Endometrial microvascular endothelial cells (primary cell): ENCODE measurements around the gene CCL22. TPM values are rescaled to one million over a fixed set of nuclear protein-coding genes. Genes with fewer than 3 reads are reported as not detected.

Experiments used
- in situ Hi-C: cut with HindIII; loops from 2 replicates; pipeline ENCODE4 v1.10.0; 2017; ENCODE audit warnings: low sequenced_read_pairs, low pct_unique_long_range_greater_than_20kb; ENCODE audit errors: inconsistent ontology term
- total RNA-seq: library from RNA; depleted of rRNA; stranded (reverse); fragments of >200 nt; gene quantifications from one replicate; pipeline ENCODE4 v1.2.3, GENCODE V29; 2015; ENCODE audit errors: inconsistent ontology term

CCL22 gene
- total RNA-seq, 1 donor from 2014 or later = not detected

DNA sequence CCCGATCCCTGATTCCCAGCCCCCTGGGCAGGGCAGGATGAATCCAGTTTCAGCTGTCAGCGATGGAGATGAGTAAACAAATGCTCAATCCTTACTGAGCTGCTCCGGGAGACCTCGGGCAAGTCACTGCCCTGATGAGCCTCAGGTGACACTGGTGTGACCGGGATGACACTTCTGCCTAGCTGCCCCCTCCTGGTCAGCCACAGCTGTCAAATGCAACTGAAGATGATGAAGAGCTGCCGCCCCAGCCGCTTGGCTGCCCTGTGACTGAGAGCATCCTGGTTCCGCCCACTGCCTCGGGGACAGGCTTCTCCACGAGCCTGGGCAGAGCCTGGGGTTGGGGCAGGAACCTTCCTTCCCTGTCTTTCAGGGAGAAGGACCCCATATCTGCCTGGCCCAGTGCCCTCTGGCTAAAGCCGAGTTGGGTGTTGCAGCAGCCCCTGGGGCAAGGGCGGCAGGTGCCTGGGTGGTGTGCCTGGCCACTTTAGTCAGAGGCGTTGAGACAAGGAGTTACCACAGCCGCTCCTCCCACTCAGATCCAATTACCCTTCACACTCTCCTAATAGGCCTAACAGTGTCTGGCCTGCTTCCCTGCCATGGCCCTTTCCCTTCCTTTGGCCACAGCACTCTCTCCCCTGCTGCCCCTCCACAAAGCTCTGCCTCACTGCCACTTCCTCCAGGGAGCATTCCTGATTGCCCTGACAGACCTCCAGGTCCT, 51.4 kb downstream of the CCL22 start:
- in situ Hi-C loops = loop anchor here (10.0 kb wide), 2 partner anchors 115 to 215 kb away; no protein-coding TSS in a partner anchor

DNA sequence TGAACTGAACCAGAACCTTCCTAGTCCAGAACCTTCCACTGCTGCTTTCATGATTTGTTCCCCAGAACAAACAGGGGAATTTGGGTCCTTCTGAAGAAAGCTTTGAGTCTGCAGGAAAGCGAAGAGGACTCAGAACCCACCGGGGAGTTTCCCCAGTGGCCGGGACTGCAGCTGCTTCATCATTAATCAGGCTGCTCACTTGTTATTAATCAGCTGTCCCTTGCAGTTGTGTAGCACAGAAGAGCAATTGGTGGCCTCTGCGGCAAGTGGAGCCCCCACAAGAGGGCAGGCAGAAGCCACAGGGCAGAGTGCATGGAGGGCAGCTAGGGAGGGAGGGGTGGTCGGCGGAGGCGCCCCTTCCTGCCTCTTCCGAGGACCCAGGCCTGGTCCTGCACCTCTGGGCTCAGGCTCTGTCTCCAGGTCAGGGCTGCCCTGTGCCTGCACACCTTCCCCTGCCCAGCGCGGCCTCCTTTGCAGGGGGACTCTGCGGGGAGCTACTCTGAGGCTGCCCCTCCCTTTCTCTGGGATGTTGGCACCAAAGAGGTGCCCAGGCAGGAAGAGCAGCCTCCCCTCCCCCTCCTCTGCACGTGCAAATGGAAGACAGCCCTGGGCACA, 52.9 kb downstream of the CCL22 start:
- in situ Hi-C loops = loop anchor here (10.0 kb wide), 2 partner anchors 117 to 217 kb away; no protein-coding TSS in a partner anchor

DNA sequence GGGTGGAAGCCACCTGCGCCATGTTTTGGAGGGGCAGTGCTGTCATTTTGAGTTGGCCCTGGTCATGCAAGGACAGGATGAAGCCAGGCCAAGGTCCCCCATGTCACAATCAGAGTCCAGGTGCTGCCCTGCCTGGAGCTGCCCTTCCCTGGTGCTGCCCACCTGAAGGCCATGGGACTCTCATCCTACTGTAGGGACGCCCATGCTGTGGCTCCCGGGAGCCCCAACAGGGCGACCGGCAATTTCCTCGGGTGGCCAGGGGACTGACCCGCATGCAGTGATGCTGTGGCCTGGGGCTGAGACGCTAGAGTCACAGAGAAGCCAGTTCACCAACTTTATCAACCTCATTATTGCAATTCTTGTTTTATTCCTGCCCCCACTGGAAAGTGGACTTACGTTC, 54.0 kb downstream of the CCL22 start:
- in situ Hi-C loops = loop anchor here (10.0 kb wide), 2 partner anchors 118 to 218 kb away; no protein-coding TSS in a partner anchor

DNA sequence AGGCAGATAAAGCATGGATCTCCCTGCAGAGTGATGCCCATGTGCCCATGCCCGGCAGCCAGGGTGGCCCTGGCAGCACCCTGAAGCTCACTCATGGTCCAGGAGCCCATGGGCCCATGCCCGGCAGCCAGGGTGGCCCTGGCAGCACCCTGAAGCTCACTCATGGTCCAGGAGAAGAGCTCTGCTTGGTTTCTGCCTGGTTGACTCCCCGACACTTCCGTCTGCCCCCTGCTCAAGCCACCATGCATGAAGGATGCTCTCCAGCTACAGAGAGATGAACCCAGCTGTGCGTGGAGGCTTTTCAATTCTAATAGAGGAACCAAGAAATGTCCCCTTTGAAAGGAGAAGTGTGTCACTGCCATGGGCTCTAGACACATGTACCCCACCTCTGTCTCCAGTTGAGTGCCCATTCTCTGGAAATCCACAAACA, 54.7 kb downstream of the CCL22 start:
- in situ Hi-C loops = loop anchor here (10.0 kb wide), 2 partner anchors 119 to 219 kb away; no protein-coding TSS in a partner anchor

DNA sequence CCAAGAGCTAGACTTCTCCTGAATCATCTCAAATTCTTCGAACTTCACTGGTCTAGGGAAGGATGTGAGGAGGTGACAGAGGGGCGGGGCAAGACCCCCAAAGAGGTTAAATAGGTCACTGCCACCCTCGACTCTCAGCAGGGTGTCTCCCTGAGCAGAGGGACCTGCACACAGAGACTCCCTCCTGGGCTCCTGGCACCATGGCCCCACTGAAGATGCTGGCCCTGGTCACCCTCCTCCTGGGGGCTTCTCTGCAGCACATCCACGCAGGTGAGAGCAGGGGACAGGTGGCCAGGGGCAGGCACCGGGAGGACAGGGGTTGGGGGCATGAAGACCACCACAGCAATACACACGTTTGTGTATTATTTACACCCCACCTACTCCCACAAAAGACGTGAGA, 55.1 kb downstream of the CCL22 start:
- in situ Hi-C loops = loop anchor here (10.0 kb wide), 2 partner anchors 119 to 219 kb away; no protein-coding TSS in a partner anchor

Other genes starting within 250 kb of the CCL22 start
- gene PSME3IP1, start 172.7 kb upstream of the CCL22 start, total RNA-seq = 34.1 TPM
- gene RSPRY1, start 172.5 kb upstream of the CCL22 start, total RNA-seq = 37.4 TPM
- 132 TPM for gene ARL2BP, start 113.5 kb upstream of the CCL22 start, total RNA-seq
- 0.56 TPM for gene PLLP, start 74.1 kb upstream of the CCL22 start, total RNA-seq
- 1.0 TPM for gene CX3CL1, start 13.7 kb downstream of the CCL22 start, total RNA-seq
- not detected for gene CCL17, start 46.0 kb downstream of the CCL22 start, total RNA-seq
- 87.3 TPM for gene CIAPIN1, start 88.6 kb downstream of the CCL22 start, total RNA-seq
- 52.5 TPM for gene COQ9, start 88.7 kb downstream of the CCL22 start, total RNA-seq
- gene POLR2C, start 103.9 kb downstream of the CCL22 start, total RNA-seq = 114 TPM
- gene DOK4, start 127.7 kb downstream of the CCL22 start, total RNA-seq = 13.5 TPM
- 9.8 TPM for gene CCDC102A, start 177.8 kb downstream of the CCL22 start, total RNA-seq
- gene ADGRG5, start 183.9 kb downstream of the CCL22 start, total RNA-seq = not detected